ENCODE data around the gene METTL27. TPM values are rescaled to one million over a fixed set of nuclear protein-coding genes. Genes with fewer than 3 reads are reported as not detected.

METTL27 gene, protein sequence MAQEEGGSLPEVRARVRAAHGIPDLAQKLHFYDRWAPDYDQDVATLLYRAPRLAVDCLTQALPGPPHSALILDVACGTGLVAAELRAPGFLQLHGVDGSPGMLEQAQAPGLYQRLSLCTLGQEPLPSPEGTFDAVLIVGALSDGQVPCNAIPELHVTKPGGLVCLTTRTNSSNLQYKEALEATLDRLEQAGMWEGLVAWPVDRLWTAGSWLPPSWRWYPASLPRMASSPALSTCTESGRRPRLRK
- total RNA-seq, result 5.9 TPM

DNA sequence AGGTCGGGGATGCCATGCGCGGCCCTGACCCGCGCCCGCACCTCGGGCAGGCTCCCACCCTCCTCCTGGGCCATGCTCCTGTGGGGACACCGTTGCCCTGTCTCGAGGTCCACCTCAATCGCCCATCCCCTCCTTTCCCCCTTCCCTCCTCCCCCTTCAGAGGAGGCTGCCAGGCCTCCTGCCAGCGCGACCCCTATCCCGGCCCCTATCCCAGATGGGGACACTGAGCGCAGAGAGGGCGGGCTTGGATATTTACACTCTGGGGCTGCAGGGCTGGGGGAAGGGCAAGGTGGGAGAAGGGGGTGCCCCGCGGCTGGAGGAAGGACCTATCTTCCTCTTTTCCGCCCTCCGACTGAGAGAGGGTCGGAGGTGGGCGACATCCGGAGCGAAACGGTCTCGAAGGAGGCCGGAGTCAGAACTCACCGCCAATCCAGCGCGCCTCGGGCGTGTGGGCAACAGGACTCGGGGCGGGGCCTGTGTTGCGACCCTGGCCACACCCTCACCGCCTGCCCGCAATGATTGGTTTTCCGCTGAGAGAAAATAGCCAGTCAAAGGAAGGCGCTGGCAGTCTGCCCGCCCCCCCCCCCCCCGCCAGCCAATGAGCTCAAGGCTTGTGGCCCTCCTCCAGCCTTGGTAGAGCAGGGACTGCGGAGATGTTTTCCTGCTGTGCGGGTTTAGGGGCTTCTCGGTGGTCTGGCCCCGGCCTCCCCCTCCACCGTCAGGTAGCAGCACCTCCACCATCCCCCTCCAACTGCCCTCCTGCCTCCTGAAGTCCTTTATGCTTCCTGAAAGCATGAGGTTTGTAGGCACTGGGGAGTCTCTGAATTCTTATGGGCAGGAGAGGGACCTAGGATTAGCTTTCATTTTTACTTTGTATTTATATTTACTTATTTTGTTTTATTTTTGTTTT is at the start of gene METTL27:
TSS of gene METTL27 (minus strand) at position 450 of the 910 bp plus-strand sequence. CDS start at position 74, 376 bp downstream.

DNA sequence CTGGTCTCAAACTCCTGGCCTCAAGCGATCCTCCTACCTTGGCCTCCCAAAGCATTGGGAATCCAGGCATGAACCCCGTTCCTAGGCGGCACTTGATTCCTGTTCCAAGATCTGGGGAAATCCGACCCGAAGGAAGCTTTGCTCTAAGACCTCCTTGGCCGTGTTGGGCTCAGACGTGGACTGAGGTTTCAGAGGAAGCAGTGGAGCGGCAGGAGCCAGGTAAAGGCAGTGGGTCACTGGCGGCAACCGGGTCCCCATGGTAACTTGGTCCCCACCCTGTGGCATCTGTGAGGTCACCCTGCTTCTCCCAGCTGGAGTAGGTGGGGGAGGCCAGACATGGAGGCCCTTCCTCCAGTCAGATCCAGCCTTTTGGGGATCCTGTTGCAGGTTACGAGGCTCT is 18.5 kb upstream of the METTL27 start, which contains the start of gene TMEM270:
TSS of gene TMEM270 (plus strand) at position 301 of the 400 bp plus-strand sequence. CDS start at position 337, 36 bp downstream.

DNA sequence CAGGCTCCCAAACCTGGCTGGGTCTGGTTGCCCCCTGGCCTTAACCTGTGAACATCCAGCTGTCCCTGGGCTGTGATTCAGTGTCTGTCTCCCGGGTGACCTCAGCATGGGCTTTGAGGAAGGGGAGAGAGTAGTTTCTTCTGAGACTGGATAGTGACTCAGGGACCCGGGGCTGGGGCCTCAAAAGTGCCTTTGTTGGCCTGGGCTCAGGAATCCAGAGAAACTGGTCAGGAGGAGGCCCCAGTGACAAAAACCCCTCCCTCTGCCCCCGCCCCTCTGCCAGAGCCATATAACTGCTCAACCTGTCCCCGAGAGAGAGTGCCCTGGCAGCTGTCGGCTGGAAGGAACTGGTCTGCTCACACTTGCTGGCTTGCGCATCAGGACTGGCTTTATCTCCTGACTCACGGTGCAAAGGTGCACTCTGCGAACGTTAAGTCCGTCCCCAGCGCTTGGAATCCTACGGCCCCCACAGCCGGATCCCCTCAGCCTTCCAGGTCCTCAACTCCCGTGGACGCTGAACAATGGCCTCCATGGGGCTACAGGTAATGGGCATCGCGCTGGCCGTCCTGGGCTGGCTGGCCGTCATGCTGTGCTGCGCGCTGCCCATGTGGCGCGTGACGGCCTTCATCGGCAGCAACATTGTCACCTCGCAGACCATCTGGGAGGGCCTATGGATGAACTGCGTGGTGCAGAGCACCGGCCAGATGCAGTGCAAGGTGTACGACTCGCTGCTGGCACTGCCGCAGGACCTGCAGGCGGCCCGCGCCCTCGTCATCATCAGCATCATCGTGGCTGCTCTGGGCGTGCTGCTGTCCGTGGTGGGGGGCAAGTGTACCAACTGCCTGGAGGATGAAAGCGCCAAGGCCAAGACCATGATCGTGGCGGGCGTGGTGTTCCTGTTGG is 11.4 kb downstream of the METTL27 start, which contains the start of gene CLDN4:
TSS of gene CLDN4 (plus strand) at position 316 of the 903 bp plus-strand sequence. CDS start at position 522, 206 bp downstream.

Other genes starting within 250 kb of the METTL27 start
- 0.82 TPM for gene MLXIPL, start 218.0 kb downstream of the METTL27 start, total RNA-seq
- gene VPS37D, start 174.7 kb downstream of the METTL27 start, total RNA-seq, result 14.6 TPM
- 4.2 TPM for gene DNAJC30, start 159.1 kb downstream of the METTL27 start, total RNA-seq
- 36.2 TPM for gene BUD23, start 158.9 kb downstream of the METTL27 start, total RNA-seq
- 22.0 TPM for gene STX1A, start 122.8 kb downstream of the METTL27 start, total RNA-seq
- gene ABHD11, start 103.7 kb downstream of the METTL27 start, total RNA-seq, result 17.5 TPM
- gene CLDN3, start 72.2 kb downstream of the METTL27 start, total RNA-seq, result 6.0 TPM
- 15.8 TPM for gene CLDN4, start 11.5 kb downstream of the METTL27 start, total RNA-seq
- gene TMEM270, start 18.6 kb upstream of the METTL27 start, total RNA-seq, result not detected
- gene ELN, start 185.7 kb upstream of the METTL27 start, total RNA-seq, result 494 TPM
- gene LIMK1, start 241.3 kb upstream of the METTL27 start, total RNA-seq, result 18.5 TPM